GM13977 (cell line): ENCODE measurements around the gene ACTL7A.

Experiments used
- DNase-seq: peaks from one replicate; pipeline ENCODE4 v3.0.0; 2012; ENCODE audit warnings: low spot score
- CTCF ChIP-seq: IDR thresholded peaks from 2 replicates; pipeline ENCODE4 v1.5.1; 2012; ENCODE audit warnings: mild to moderate bottlenecking, control low read depth; ENCODE audit not compliant: insufficient read depth; ENCODE audit errors: extremely low read depth, missing control alignments
- in situ Hi-C: fragments of 300-500 bp; cut with MboI; formaldehyde crosslinking; loops from one replicate; pipeline ENCODE4 v1.12.0; 2022; ENCODE audit warnings: low sequenced_read_pairs, low pct_unique_long_range_greater_than_20kb, mixed read lengths, inconsistent platforms; ENCODE audit not compliant: unreplicated experiment

Gene ACTL7A

DNA sequence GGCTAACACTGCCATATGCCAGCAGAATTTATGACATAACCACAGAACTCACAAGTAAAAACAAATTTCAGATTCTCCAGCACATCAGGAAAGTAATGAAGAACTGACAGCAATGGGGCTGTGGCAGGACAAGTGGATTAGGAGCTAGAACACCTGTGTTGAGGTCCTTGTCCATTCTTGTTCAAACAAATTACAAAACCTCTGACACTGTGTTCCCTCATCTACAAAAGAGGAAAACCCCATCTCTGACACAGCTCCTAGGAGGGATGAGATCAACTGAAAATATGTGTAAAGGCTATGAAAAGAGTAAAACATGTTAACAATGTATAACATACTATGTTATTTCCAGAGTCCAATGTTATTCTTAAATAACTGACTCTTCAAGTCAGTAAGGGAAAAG, 48.3 kb downstream of the ACTL7A start:
- TF ChIP-seq CTCF: no peak
- DNase-seq: no peak
- in situ Hi-C loops: no loop called here

DNA sequence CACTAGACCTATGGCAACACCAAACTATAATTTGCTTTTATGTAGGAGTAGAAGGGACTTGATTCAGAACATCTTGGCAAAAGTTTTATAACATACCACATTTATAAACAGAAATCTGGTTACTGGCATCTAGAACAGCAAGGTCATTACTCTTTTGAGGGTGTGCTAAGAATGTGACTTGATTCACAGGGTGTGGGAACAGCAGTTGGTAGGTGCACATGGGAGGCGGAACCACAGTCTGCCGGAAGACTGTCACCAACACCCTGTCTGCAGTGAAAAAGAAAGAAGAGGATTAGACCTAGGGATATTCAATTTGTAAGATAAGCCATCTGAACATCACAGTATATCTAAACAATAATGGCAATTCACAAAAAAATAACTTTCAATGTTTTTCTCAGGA, 48.8 kb downstream of the ACTL7A start:
- in situ Hi-C loops: no loop called here
- no peak for TF ChIP-seq CTCF
- DNase-seq: no peak

DNA sequence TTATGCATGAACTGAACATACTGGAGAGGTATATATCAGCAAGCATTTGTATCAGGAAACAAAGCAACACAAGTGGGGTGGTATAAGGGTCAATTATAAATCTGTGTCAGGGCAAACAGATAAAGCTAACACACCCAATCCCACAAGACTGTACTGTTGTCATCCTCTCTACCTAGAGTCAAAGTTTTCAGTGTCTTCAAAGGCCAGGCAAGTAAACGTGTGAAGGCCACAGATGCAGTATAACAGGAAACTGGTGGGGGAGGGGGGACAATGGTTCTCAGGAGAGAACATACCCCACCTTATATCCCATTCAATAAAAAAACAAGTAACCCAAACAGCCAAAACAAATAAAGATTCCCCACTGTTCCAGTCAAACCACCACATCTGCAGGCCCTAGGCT, 49.8 kb downstream of the ACTL7A start:
- DNase-seq: no peak
- TF ChIP-seq CTCF: no peak
- in situ Hi-C loops: no loop called here
